Measurements from ENCODE around the gene PTPRQ. TPM values are rescaled to one million over a fixed set of nuclear protein-coding genes. Genes with fewer than 3 reads are reported as not detected.

PTPRQ gene
- total RNA-seq, 1 donor from 2014 or later = 7.8 TPM

GRCh38 chr12:80707830-80708258, 263.8 kb downstream of the PTPRQ start:
- no peak for TF ChIP-seq CTCF (IDR thresholded peaks at IDR 0.05)
- no peak overlapping the region for H3K4me3 ChIP-seq
- H3K27ac ChIP-seq = no peak overlapping the region
- DNase-seq (no peak), ATAC-seq (no peak)
- H3K9me3 ChIP-seq = no peaks in the 10 kb centered on the region
- H3K4me1 ChIP-seq = no peaks in the 10 kb centered on the region
- intact Hi-C loops (cut with DNase I) = no loop called here
- H3K27me3 ChIP-seq (ENCODE audit: low read depth) = peaks cover 24% of the 10 kb centered on the region
- no peaks in the 10 kb centered on the region for H3K36me3 ChIP-seq

- no peak for TF ChIP-seq CTCF (IDR thresholded peaks at IDR 0.05)
- ATAC-seq (no peak), DNase-seq (no peak)
- intact Hi-C loops (cut with DNase I) = no loop called here
- Histone ChIP-seq H3K4me3 (no peak overlapping the region), H3K9me3 (no peaks in the 10 kb centered on the region), H3K27me3 (ENCODE audit: low read depth) (peaks cover 25% of the 10 kb centered on the region), H3K27ac (no peak overlapping the region), H3K36me3 (no peaks in the 10 kb centered on the region), H3K4me1 (no peaks in the 10 kb centered on the region)
Measured at GRCh38 chr12:80708259-80708974, 264.4 kb downstream of the PTPRQ start.

- no peaks in the 10 kb centered on the region for H3K9me3 ChIP-seq
- H3K27me3 ChIP-seq (ENCODE audit: low read depth) = peaks cover 31% of the 10 kb centered on the region
- H3K4me3 ChIP-seq = no peak overlapping the region
- DNase-seq = no peak
- no peaks in the 10 kb centered on the region for H3K36me3 ChIP-seq
- intact Hi-C loops (cut with DNase I) = no loop called here
- no peak for ATAC-seq
- no peak for TF ChIP-seq CTCF (IDR thresholded peaks at IDR 0.05)
- H3K27ac ChIP-seq = no peak overlapping the region
- H3K4me1 ChIP-seq = no peaks in the 10 kb centered on the region
Measured at GRCh38 chr12:80708975-80709328, 264.9 kb downstream of the PTPRQ start.

GRCh38 chr12:80709811-80710726, 266.0 kb downstream of the PTPRQ start:
- DNase-seq (no peak), ATAC-seq (no peak)
- no peaks in the 10 kb centered on the region for H3K36me3 ChIP-seq
- H3K27ac ChIP-seq = no peak overlapping the region
- no peak overlapping the region for H3K4me3 ChIP-seq
- no peak for TF ChIP-seq CTCF (IDR thresholded peaks at IDR 0.05)
- H3K4me1 ChIP-seq = no peaks in the 10 kb centered on the region
- no peaks in the 10 kb centered on the region for H3K9me3 ChIP-seq
- intact Hi-C loops (cut with DNase I) = no loop called here
- H3K27me3 ChIP-seq (ENCODE audit: low read depth) = peaks cover 31% of the 10 kb centered on the region

GRCh38 chr12:80710727-80711449, 266.9 kb downstream of the PTPRQ start:
- Histone ChIP-seq H3K9me3 (no peaks in the 10 kb centered on the region), H3K27me3 (ENCODE audit: low read depth) (peaks cover 31% of the 10 kb centered on the region), H3K27ac (no peak overlapping the region)

More at GRCh38 chr12:80710727-80711449, 266.9 kb downstream of the PTPRQ start:
- no peak overlapping the region for H3K4me3 ChIP-seq
- no peak for TF ChIP-seq CTCF (IDR thresholded peaks at IDR 0.05)
- no peak for DNase-seq
- H3K36me3 ChIP-seq = no peaks in the 10 kb centered on the region
- intact Hi-C loops (cut with DNase I) = no loop called here
- no peak for ATAC-seq
- no peaks in the 10 kb centered on the region for H3K4me1 ChIP-seq
